Activated CD4-positive, alpha-beta T cell treated with anti-CD3 and anti-CD28 coated beads, Interleukin-2, amount 50 U/mL, for 4 hours (primary cell): ENCODE measurements around the gene SLC44A4.
"Not testable (repeated sequence)": the region's sequence is repeated elsewhere in the genome, so short reads cannot be mapped to it uniquely, and the experiment has no call there.

Experiments
- DNase-seq, 2 experiments: peaks; one replicate each; pipeline ENCODE4 v3.0.0-alpha.2; 2020

Gene SLC44A4

GRCh38 chr6:31878222-31878621 is 575 bp downstream of the SLC44A4 start:
- DNase-seq: no peak

GRCh38 chr6:31877651-31878161 is 1.1 kb downstream of the SLC44A4 start:
- DNase-seq: no peak

DNA sequence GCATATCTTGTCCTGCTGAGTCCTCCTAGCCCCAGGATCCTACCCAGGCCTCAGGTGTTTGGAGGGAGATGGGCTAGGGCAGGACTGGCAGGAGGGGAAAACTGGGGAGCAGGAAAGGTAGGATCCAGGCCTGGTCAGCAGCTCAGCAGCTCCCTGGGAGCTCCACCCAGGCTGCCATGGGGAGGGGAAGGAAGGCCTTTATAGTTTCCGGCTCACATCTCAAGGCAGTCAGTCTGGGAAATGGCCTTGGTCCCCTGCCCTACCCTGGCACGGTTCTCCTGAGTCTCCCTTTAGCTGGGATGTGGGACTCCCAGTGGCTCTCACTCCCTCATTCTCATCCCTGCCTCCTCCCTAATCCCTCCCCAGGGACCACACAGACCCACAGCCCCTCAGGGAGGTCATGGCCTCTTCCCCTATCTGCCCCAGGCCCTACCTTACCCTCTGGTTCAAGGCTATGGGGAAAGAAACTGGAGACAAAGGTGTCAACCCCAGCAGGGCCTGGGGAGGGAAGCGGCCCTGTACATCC is 1.6 kb downstream of the SLC44A4 start:
- no peak for DNase-seq

- no peak for DNase-seq
Measured at GRCh38 chr6:31876357-31876756, 2.4 kb downstream of the SLC44A4 start.

DNA sequence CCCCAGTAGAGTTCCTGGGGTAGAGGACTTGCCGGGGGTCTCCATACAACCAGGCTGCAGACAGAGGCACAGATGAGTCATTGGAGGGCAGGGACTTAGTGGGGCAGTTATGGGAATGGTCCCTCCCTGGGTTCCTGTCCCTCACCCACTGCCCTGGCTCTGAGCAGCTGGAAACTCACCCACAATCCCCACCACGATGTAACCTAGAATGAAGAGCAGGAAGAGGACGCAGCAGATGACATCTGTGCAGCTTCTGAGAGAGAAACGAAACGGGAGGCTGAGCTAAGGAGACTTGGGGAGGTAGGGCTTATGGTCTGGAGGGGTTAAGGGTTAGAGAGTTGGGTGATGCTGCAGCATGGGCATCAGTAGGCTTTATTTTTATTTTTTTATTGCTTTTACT is 2.9 kb downstream of the SLC44A4 start:
- no peak for DNase-seq

DNA sequence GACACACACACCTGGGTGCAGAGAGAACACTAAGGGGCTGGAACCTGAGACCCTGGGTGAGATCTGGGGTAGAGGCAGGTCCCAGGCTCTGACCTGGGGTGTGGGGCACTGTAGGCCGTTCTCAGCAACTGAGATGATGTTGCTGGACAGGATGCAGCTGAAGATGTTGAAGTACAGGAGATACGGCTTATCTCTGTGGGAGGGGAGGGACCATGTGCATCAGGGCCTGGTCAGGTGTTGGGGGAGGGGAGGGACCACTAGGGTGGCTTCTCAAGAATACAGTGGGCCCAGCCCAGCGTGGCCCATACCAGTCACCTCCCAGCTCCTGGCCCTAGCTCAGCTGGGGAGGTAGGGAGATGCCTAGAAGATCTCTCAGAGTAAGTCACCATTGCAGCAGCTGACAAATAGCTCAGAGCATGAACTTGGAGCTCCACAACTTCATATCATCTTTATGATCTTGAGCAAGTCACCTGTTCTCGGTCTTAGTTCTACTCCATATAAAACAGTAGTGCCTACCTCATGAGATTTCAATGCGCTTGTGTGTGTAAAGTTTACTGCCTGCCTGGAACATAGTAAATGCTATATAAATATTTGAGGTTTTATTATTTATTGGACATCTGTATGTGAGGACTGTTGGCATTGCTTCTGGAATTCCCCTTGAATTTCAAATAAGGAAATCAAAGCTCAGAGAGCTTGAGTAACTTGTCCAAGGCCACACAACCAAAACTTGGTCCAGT is 3.8 kb downstream of the SLC44A4 start:
- DNase-seq: no peak

- no peak for DNase-seq
Measured at GRCh38 chr6:31874084-31874670, 4.6 kb downstream of the SLC44A4 start.

DNA sequence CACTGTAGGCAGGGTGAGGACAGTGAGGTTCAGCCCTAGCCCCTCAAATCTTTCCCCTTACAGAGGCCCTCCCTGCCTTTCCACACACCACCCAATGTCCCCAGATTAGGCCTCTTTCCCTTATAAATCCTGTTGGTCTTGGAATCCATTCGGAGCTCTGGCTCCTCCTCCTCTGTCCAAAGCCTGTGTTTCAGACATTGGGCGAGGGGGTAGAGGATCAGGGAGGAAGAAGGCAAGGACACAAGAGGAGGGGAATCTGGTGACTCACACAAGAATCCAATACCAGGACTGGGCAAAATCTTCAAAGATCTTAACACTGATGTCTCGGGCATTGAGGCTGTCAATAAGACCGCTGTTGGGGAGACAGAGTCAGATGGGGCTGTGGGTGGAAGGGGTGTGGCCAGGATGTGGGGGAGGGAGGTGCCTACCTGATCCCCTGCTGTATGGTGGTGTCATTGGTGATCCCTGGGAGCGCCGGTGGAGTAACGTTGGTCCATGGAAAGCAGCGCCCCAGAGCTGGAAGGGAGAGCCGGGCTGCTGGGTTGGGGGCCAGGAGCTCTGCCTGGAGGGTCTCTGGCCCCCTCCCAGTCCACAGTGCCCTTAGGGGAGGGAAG is 7.6 kb downstream of the SLC44A4 start:
- DNase-seq: no peak

DNA sequence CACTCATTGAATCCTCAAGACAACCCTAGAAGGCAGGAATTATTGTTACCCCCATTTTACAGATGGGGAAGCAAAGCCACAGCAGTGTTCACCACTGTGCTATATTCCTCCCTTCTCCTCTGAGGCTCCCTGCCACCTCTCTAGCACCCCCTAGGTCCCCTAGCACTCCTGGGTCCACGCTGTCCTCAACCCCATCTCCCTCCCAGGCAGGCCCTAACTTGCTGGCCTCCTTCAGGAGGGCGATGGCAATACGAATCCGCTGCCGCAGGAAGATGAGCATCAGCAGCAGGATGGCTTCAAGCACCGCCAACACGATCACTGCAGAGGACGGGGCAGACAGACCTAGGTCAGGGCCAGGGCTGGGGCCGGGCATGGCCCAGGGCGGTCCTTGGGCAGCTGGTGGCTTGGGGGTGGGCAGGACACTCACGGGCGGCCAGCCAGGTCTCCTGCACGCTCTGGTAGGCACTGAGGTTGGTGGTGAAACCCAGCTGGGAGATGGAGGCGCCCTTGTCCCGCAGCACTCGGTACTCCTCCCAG is 8.3 kb downstream of the SLC44A4 start:
- no peak for DNase-seq

GRCh38 chr6:31869343-31869742 is 9.5 kb downstream of the SLC44A4 start:
- no peak for DNase-seq

- not testable (repeated sequence) for DNase-seq
Measured at GRCh38 chr6:31868658-31868971, 10.2 kb downstream of the SLC44A4 start.

DNA sequence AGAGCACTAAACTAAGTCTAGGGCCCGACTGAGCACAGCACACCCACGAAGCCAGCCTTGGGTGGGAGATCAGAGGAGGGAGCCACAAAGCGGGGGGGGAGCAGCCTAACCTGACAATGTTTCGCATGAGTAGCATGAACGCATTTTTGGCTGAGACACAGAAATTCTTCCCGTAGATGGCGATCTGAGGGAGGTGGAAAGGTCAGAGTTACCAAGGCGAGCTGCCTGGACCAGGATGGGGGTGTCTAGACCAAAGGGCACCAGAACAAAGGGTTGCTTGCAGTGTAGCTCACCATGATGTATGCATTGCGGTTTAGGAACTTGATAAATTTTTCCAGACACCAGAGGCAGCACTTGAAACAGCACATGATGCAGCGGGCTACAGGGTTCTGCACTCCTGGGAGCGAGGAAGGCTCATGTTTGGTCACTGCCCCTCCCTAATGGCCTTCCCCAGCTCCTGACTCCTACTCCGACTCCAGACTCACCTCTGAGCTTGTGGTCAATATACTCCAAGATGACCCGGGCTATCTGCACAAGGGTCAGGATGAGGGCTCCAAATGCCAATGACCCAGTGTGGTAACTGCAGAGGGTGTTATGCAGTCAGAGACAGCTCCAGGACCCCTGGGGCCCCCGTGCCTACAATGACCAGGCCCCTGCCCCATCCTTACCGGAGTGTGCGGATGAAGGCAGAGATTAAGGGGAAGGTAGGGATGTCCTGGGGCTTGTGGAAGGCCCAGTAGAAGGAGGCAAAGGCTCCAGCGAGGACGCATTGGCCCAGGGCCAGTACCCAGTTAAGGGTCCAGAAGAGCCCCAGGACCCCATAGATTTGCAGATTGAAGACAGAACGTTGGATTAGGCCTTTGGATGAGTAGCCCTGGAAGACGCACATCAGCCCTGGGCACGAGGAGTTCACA is 13.3 kb downstream of the SLC44A4 start:
- no peak for DNase-seq

GRCh38 chr6:31864818-31865204 is 14.0 kb downstream of the SLC44A4 start:
- no peak for DNase-seq

GRCh38 chr6:31864123-31864562 is 14.7 kb downstream of the SLC44A4 start:
- not testable (repeated sequence) for DNase-seq

DNA sequence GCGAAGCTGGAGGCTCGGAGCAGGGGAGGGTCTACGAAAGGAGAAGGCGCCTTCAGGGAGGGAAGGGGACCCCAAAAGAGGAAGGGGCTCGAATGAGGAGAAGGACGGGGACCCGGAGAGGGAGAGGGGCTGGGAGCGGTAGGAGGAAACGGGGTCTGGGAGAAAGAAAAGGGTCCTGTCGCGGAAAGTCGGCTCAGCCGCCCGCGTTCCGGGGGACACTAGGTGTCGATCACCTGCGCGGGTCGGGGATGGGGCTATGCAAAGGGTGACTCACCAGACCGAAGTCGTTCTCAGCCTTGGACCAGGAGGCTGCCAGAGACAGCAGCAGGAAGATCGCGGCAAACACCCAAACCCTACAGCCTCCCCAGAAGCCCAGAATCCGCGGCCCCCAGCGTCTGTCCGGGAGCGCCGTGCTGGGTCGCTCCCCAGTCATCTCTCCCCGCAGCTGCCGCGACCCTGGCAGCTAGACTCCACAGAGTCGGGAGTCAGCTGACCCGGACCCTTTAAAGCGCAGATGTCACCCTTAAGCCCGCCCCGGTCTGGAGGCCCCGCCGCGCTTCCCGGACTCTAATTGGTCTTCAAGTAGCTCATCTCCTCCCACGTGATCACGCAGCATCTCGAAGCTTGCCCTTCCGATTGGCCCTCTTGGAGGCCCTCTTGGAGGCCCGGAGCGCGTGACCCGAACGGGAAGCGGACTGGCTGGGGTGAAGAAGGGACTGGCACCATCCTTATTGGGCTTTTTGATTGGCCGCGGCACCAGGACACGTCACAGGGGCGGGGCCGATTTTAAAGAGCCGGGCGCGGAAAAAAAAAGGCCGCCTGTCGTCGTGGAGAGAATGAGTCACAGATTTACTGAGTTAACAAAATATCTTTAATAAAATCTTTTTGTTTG is 16.2 kb downstream of the SLC44A4 start, which contains the start of gene NEU1:
Gene NEU1 (minus strand): TSS at position 478 of the 892 bp plus-strand sequence. CDS start 45 bp downstream, at position 433.
- DNase-seq: peak; percentile 98 to 99

- DNase-seq: no peak
Measured at GRCh38 chr6:31861919-31862343, 16.9 kb downstream of the SLC44A4 start.

- DNase-seq: no peak
Measured at GRCh38 chr6:31861150-31861549, 17.6 kb downstream of the SLC44A4 start.

GRCh38 chr6:31860349-31860748 is 18.4 kb downstream of the SLC44A4 start:
- no peak for DNase-seq

DNA sequence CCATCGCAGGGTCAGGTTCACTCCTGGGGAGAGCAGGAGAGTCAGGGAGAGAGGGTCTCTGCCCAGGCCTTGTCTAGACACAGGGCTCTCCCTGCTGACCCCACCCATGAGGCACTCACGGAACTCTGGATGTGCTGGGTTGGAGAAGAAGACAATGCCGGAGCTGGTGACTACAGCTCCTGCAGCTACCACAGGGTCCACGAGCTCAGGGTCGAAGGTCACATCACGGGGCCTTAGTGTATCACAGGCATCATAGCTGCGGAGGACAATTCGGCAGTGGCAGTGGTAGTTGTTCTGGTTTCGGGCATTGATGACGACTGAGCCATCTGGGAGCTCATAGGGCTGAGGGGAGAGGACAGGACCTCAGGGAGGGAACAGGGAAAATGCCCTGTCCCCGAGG is 18.9 kb downstream of the SLC44A4 start:
- DNase-seq: no peak

- no peak for DNase-seq
Measured at GRCh38 chr6:31858707-31859106, 20.1 kb downstream of the SLC44A4 start.

DNA sequence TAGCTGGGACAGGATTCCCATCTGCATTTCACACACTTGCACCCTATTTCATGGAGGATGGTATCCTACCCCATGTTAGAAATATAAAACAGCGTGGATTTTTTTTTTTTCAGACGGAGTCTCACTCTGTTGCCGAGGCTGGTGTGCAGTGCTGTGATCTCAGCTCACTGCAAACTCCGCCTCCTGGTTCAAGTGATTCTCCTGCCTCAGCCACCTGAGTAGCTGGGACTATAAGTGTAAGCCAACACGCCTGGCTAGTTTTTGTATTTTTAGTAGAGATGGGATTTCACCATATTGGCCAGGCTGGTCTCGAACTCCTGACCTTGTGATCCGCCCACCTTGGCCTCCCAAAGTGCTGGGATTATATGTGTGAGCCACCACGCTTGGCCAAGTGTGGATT is 21.0 kb downstream of the SLC44A4 start:
- DNase-seq: not testable (repeated sequence)
